Measurements from ENCODE around the gene MYO3B.

GRCh38 chr2:170488807-170489206 lies 310.9 kb downstream of the MYO3B start:
- TF ChIP-seq SUZ12 (IDR thresholded peaks at IDR 0.05) (no peak), FOXK2 (IDR thresholded peaks at IDR 0.05) (no peak), HDGF (IDR thresholded peaks at IDR 0.05; ENCODE audit: borderline replicate concordance) (no peak), BHLHE40 (IDR thresholded peaks at IDR 0.05; ENCODE audit: borderline replicate concordance) (no peak), ELF4 (IDR thresholded peaks at IDR 0.05) (no peak), FOXM1 (IDR thresholded peaks at IDR 0.05; ENCODE audit: borderline replicate concordance) (no peak), L3MBTL2 (conservative IDR thresholded peaks at IDR 0.05) (no peak), TARDBP (IDR thresholded peaks at IDR 0.05) (no peak), NFRKB (IDR thresholded peaks at IDR 0.05) (no peak), SP1 (IDR thresholded peaks at IDR 0.05) (no peak), ZNF384 (IDR thresholded peaks at IDR 0.05) (no peak), ARNT (IDR thresholded peaks at IDR 0.05) (no peak), FOXA1 (IDR thresholded peaks at IDR 0.05) (no peak)
